Keratinocyte (primary cell): ENCODE data around the gene RGS9.

Experiments
- CTCF ChIP-seq, 3 experiments: IDR thresholded peaks in 1 of 3; conservative IDR thresholded peaks in 1 of 3; optimal IDR thresholded peaks in 1 of 3; 2 replicates in 2 of 3; 3 replicates in 1 of 3; pipeline versions ENCODE3 to v1.5.1; 2011; ENCODE audit warnings: low read length in 3 of 3, mild to moderate bottlenecking in 3 of 3, moderate library complexity in 2 of 3, control low read depth in 1 of 3, inconsistent platforms in 1 of 3; ENCODE audit not compliant: insufficient read depth in 2 of 3; ENCODE audit errors: extremely low read depth in 1 of 3
- EZH2 ChIP-seq: IDR thresholded peaks from one replicate; pipeline ENCODE4 v1.6.1; 2012; ENCODE audit warnings: inconsistent platforms, mild to moderate bottlenecking, low read length, moderate library complexity

- no peak for TF ChIP-seq CTCF (optimal IDR thresholded peaks at IDR 0.05 in 1 of 3, IDR thresholded peaks at IDR 0.05 in 1 of 3, conservative IDR thresholded peaks at IDR 0.05 in 1 of 3; ENCODE audit: extremely low read depth in 1 of 3, insufficient read depth in 2 of 3, low read length in 3 of 3)
- TF ChIP-seq EZH2 = no peak
These were observed 41.7 kb upstream of the RGS9 start for GRCh38 chr17:65095465-65095864.
